ENCODE data around the gene FOXO3. TPM values are rescaled to one million over a fixed set of nuclear protein-coding genes. Genes with fewer than 3 reads are reported as not detected.

Gene FOXO3
- polyA plus RNA-seq, 1 donor (not counting 4 experiments of a cell fraction or from before 2014, with no cell fraction given): 17.6 TPM

- Histone ChIP-seq H3K9me1 (ENCODE audit: control insufficient read depth, extremely low read depth, insufficient read depth, low read length) (no peaks in the 10 kb centered on the region), H3K27me3 (ENCODE audit: control insufficient read depth, extremely low read depth, insufficient read depth, low read length) (no peaks in the 10 kb centered on the region), H2AFZ (ENCODE audit: control insufficient read depth, low read length) (no peak overlapping the region), H3K79me2 (ENCODE audit: control insufficient read depth, insufficient read depth, low read length) (no peaks in the 10 kb centered on the region), H3K4me3 (ENCODE audit: control insufficient read depth in 2 of 3, extremely low read depth in 1 of 3, insufficient read depth in 2 of 3, low read depth in 1 of 3, low read length in 3 of 3) (no peak overlapping the region), H3K9ac (ENCODE audit: control insufficient read depth, extremely low read depth, insufficient read depth, low read length) (no peak overlapping the region), H3K27ac (ENCODE audit: control insufficient read depth, insufficient read depth, low read length) (no peak overlapping the region), H3K4me2 (ENCODE audit: control insufficient read depth, extremely low read depth, insufficient read depth, low read depth, low read length) (no peak overlapping the region), H3K4me1 (ENCODE audit: control insufficient read depth, extremely low read depth, insufficient read depth, low read length) (peaks cover 2% of the 10 kb centered on the region), H4K20me1 (ENCODE audit: control insufficient read depth, extremely low read depth, insufficient read depth, low read length) (no peaks in the 10 kb centered on the region), H3K9me3 (ENCODE audit: control insufficient read depth, low read depth, low read length) (no peaks in the 10 kb centered on the region), H3K36me3 (ENCODE audit: control insufficient read depth in 2 of 2, extremely low read depth in 1 of 2, insufficient read depth in 2 of 2, low read length in 2 of 2) (no peaks in the 10 kb centered on the region)
- dilution Hi-C loops (cut with MboI; ENCODE audit: extremely low pct_ligation_motif_present, low sequenced_read_pairs): no loop called here
- FAIRE-seq (no peak), DNase-seq (ENCODE audit: low read depth, low spot score) (no peak)
- TF ChIP-seq EZH2 (IDR thresholded peaks at IDR 0.05; ENCODE audit: low read length): no peak
- TF ChIP-seq CTCF (optimal IDR thresholded peaks at IDR 0.05 in 1 of 3, IDR thresholded peaks at IDR 0.05 in 1 of 3, conservative IDR thresholded peaks at IDR 0.05 in 1 of 3; ENCODE audit: extremely low read depth in 1 of 3, insufficient read depth in 2 of 3, low read length in 3 of 3): no peak
These were observed 153.5 kb downstream of the FOXO3 start for GRCh38 chr6:108714101-108714765.

- no peak overlapping the region for H3K4me3 ChIP-seq (ENCODE audit: control insufficient read depth in 2 of 3, extremely low read depth in 1 of 3, insufficient read depth in 2 of 3, low read depth in 1 of 3, low read length in 3 of 3)
- H3K9ac ChIP-seq (ENCODE audit: control insufficient read depth, extremely low read depth, insufficient read depth, low read length): no peak overlapping the region
- H3K4me2 ChIP-seq (ENCODE audit: control insufficient read depth, extremely low read depth, insufficient read depth, low read depth, low read length): no peak overlapping the region
- H3K79me2 ChIP-seq (ENCODE audit: control insufficient read depth, insufficient read depth, low read length): no peaks in the 10 kb centered on the region
- H4K20me1 ChIP-seq (ENCODE audit: control insufficient read depth, extremely low read depth, insufficient read depth, low read length): no peaks in the 10 kb centered on the region
- no peaks in the 10 kb centered on the region for H3K27me3 ChIP-seq (ENCODE audit: control insufficient read depth, extremely low read depth, insufficient read depth, low read length)
- FAIRE-seq (no peak), DNase-seq (ENCODE audit: low read depth, low spot score) (no peak)
- H3K4me1 ChIP-seq (ENCODE audit: control insufficient read depth, extremely low read depth, insufficient read depth, low read length): peaks cover 2% of the 10 kb centered on the region
- TF ChIP-seq EZH2 (IDR thresholded peaks at IDR 0.05; ENCODE audit: low read length) (no peak), CTCF (optimal IDR thresholded peaks at IDR 0.05 in 1 of 3, IDR thresholded peaks at IDR 0.05 in 1 of 3, conservative IDR thresholded peaks at IDR 0.05 in 1 of 3; ENCODE audit: extremely low read depth in 1 of 3, insufficient read depth in 2 of 3, low read length in 3 of 3) (no peak)
- no peaks in the 10 kb centered on the region for H3K36me3 ChIP-seq (ENCODE audit: control insufficient read depth in 2 of 2, extremely low read depth in 1 of 2, insufficient read depth in 2 of 2, low read length in 2 of 2)
- no peak overlapping the region for H3K27ac ChIP-seq (ENCODE audit: control insufficient read depth, insufficient read depth, low read length)
- dilution Hi-C loops (cut with MboI; ENCODE audit: extremely low pct_ligation_motif_present, low sequenced_read_pairs): no loop called here
- no peaks in the 10 kb centered on the region for H3K9me3 ChIP-seq (ENCODE audit: control insufficient read depth, low read depth, low read length)
- no peak overlapping the region for H2AFZ ChIP-seq (ENCODE audit: control insufficient read depth, low read length)
- H3K9me1 ChIP-seq (ENCODE audit: control insufficient read depth, extremely low read depth, insufficient read depth, low read length): no peaks in the 10 kb centered on the region
These were observed 154.2 kb downstream of the FOXO3 start for GRCh38 chr6:108714766-108715414.
